GM12874 (cell line): Measurements from ENCODE around the gene CYSRT1.

Experiments used
- CTCF ChIP-seq: IDR thresholded peaks from 2 replicates; pipeline ENCODE4 v1.5.1; 2011; ENCODE audit warnings: low read depth, mild to moderate bottlenecking, control low read depth, low read length, moderate library complexity; ENCODE audit not compliant: insufficient read depth

Gene CYSRT1

DNA sequence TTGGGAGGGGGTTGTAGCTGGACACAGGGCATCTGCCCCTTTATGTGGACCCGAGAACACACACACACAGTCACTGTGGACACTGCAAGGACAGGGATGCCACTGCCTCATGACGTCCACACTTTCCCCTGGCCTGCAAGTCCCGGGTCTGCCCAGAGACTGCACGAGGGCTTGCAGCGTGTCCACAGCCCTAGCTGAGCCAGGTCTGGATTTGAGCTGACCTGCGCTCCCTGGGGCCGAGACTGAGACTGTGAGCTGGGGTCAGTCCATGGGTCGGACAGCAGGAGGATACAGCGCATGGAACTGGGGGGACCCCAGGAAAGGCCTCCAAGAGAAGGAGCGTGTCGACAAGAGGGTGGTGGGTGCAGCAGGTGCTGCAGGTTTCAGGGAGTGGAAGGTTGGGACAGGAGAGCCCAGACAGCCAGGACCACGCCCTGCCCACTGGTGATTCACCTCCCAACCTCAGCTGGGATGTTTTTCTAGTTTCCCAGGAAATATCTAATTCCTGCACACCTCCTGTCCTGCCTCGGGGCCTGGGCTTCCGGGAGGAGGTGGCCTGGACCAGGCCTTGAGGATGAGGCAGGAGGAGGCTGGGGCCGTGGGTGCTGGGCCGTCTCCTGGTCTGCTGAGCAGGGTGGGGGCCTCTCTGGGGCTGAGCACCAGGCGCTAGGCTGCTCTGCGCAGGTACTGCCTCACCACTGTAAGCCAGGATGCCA lies 1.5 kb downstream of the CYSRT1 start:
- TF ChIP-seq CTCF = no peak

DNA sequence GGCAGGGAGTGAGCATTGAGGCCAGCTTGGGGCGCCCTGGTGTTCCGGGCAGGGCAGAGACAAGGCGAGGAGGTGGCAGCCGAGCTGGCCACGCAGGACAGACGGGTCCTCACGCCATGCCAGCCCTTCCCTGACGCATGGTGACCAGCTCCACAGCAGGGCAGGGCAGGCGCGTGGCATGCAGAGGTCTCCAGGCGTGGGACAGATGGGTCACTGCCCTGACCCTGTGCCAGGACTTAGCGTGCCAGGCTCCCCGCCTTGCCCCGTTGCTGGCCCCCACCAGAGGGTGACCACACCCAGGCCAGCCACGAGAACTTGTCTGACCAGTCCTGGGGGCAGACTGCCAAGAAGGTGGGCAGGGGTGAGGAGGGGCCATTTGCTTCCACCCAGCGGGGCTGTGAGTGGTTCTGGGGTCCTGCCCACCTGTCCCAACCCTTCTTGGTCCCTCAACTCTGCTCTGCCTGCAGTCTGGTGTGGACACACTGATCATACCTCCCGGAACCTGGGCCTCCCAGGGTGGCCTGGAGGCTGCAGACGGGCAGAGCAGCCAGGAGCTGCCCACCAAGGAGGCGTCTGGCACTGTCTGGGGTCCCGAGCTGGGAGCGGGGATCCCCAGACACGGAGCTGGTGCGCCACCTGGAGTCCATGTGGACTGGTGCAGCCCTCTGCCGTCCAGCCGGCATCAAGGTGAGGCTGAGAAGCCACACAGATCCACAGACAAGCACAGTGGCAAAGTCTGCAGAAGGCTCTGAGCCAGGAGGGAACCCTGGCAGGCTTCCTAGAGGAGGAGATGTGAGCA lies 2.3 kb downstream of the CYSRT1 start, which contains the start of gene RNF224:
TSS of gene RNF224 (plus strand) at position 449 of the 799 bp plus-strand sequence. CDS start 834 bp downstream, outside the sequence.
- TF ChIP-seq CTCF = peak; percentile 93

GRCh38 chr9:137227853-137228505 lies 3.0 kb downstream of the CYSRT1 start:
- no peak for TF ChIP-seq CTCF

DNA sequence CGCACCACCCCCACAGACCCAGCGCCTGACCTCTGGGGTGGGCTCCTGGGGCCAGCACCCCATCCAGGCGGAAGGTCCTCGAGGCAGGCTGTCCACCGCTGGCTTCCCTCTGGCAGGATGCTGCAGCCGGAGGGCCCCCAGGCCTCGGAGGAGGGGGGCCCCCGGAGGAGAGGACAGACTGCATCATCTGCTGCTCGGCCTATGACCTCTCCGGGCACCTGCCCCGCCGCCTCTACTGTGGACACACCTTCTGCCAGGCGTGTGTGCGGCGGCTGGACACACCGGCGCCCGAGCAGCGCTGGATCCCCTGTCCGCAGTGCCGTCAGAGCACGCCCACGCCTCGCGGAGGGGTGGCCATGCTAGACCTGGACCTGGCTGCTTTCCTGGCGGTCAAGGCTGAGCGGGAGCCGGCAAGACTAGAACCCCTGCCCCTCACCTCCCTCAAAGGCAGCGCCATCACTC lies 3.6 kb downstream of the CYSRT1 start:
- TF ChIP-seq CTCF = 0 out of 2 replicates have a peak, but pooled peaks have one; percentile 1

DNA sequence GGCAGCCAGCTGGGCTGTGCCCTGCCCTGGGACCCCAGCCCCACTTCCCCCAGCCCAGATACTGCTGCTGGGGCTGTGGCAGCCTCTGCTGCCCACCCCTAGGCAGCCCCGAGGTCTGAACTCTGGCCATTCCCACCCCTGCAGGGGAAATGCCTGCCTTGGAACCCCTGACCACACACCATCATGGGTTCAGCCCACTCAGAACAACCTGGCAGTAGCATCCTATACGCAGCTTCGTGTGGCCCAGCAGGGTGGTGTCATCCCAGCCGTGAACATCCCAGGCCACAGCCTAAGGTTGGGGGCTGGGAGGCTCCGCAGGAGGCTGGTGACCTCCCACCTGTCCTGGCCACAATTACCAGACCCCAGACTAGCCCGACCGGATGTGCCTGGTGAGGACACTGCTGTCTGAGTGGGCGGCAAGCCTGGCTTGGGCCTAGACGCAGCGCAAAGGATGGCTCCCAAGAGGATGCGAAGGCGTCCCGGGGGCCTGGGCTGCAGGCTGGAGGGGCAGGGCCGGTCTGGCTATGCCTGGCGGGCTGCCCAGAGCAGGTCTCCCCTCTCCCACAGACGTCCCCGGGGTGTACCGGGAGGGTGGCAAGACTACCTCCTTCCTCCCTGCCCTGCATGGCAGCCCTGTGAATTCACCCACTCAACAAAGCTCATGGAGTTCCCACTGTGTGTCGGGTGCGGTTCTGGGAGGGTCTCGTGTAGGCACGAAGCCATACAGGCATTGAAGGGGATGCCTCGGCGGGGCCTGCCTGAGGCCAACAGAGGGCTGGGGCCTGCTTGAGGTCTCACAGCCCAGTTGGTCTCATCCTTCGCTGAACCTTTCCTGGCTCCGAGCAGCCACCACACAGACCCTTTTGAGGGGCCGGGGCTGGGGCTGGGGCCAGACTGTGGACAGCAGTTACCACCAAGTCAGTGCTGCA lies 4.3 kb downstream of the CYSRT1 start:
- no peak for TF ChIP-seq CTCF

- TF ChIP-seq CTCF = no peak
Observed at GRCh38 chr9:137229903-137230704, 5.1 kb downstream of the CYSRT1 start.
